Measurements from ENCODE around the gene SLC30A3.

The SLC30A3 gene

DNA sequence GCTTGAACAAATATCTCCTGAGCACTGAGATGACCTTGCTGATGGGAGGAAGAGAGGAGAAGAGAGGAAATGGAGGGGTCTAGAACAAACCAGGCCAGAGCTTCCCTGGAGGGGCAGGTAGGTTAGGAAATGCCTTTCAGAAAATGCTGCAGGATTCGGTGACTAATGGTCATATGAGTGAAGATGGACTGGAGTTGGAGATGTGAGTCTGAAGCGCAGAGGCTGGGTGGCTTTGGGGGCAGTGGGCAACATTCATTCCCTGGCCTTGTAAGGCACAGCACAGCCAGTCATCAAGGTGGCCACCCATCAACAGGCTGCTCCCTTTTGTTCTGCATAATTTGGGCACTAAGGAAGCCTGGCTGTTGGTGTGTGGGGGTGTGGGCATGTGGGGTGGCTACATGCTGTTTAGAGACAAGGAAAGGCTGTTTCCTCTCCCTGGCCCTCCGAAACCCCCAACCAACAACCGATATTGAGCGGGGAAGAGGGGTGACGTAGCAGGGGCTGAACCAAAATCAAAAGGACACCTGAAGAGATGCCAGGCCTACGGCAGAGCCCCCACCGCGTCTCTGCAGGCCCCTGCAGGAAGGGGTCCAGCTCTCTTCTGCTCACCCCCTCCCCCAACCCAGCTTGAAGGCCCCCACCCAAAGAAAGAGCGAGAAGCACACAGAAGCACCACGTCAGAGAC is 1.5 kb downstream of the SLC30A3 start:
- DNase-seq: no peak

DNA sequence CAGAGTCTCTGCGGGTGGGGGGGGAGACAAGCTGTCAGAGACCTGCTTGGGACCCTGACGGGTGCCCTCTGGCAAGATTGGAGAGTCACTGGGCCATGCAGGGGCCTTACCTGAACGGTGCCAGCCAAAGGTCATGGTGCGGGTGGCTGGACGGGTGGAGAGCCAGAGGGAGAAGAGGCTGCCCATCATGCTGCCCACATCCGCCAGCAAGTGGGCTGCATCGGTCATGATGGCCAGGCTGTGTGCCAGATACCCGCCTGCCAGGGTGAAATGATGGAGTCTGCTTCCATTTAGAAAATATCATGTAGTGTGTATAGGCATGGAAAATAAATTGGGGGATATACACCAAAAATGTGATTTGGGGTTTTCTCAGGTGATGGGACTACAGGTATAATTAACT is 4.8 kb downstream of the SLC30A3 start:
- no peak for DNase-seq

DNA sequence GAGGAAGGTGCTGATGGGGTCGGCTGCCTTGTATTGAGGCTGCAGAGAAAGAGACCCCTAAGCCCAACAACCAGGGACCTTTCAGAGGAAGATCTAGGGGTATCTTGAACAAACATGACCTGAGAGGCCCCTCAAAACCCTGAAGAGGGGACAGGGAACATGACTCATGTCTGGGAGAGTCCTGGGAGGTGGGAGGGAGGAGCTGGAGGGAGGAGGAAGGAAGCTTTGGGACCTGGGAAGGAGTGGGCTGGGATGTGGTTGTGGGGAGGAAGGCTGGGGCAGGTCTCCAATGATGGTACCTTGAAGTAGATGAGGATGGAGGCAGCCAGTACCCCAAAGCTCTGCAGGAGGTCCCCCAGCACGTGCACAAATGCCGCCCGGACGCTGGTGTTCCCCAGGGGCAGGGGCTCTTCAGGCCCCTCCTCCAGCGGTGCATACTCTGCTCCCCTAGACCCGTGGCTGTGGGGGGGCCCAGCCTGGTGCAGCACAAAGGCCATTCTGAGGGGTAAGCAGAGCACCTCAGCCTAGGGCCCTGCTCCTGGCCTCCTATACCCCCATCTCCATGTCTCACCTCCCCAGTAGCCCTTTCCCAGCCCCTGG is 5.9 kb downstream of the SLC30A3 start:
- no peak for DNase-seq

DNA sequence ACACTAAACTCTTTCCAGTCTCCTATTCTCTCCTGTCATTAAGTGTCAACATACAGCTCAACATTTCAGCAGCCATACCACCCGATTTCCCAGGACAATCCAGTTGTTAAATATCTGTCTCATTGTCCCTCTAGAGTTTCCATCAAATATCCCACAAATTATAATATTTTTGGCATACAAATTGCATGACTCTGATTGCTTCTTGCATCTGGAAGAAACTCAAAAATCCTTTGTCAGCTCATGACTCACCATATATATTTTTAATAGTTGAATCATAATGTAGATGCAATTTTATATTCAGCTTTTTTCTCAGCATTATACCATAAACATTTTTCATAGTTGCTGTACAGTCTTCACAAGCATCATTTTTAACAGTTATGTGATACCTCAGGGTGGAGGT is 7.2 kb downstream of the SLC30A3 start:
- DNase-seq: no peak

DNA sequence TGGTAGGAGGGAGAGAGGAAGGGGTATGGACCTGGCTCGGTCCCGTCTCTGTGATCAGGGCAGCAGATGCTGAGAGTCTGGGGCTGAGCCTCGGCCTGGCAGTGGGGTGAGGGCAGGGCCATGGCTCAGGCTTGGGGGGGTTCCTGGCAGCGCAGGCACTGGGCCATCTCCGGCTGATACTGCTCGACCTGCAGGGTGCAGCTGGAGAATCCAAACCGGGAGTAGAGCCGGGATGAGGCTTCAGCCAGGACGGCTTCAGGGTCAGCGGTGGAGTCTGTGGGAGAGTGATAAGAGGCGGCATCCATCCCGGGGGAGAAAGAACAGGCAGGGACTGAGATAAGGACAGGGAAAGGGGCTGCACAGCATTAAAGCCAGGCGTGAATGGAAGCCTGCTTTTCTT is 7.7 kb downstream of the SLC30A3 start:
- DNase-seq: no peak

DNA sequence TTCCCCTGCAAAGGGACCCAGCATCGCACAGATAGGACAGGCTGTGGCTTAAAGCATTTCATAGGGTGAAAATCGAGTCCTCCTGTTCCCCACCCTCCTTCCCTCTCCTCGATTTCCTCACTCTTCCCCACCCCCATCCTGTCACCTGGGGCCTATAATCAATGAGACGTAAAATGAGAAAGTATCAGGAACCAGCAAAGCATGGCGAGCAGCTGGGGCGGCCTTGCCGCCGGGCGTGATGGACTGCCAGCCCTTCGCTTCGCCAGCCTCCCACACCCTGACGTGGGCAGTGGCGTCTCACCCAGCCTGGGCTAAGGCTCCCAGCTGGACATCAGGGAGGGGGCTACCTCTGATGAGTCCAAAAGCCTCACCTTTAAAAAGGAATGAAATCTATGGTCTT is 11.1 kb downstream of the SLC30A3 start:
- DNase-seq: no peak

DNA sequence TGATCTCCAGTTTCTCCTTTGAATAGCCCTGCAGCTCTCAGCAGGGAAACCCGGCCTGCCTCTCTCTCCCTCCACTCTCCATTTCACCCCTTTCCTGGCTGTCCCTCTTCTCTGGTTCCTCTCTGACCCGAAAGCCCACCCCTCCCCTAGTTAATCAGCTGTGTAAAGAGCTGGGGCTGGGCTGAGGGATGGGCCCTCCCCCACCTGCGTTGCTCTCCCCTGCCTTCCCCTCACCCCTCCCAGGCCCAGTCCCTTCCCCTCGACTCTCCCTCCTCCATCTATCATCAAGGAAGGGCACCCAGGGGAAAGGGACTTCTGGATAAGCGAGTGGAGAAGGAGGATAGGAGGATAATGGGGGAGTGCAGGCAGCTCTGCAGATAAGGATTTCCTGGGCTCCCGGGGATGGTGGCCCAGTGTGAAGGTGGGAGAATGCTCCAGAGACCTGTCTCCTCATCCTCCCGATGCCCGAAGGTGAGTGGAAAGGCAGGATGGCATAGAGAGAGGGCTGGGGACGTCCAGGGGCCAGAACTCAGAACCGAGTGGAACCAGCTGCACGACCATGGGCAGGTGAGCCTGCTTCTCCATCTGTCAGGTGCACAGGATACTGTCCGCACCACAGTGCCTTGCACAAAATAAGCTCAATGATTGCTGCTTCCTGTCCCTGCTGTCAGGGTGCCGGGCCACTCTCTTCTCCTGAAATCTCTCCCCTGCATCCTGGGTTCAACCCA is 12.0 kb downstream of the SLC30A3 start:
- DNase-seq: no peak

DNA sequence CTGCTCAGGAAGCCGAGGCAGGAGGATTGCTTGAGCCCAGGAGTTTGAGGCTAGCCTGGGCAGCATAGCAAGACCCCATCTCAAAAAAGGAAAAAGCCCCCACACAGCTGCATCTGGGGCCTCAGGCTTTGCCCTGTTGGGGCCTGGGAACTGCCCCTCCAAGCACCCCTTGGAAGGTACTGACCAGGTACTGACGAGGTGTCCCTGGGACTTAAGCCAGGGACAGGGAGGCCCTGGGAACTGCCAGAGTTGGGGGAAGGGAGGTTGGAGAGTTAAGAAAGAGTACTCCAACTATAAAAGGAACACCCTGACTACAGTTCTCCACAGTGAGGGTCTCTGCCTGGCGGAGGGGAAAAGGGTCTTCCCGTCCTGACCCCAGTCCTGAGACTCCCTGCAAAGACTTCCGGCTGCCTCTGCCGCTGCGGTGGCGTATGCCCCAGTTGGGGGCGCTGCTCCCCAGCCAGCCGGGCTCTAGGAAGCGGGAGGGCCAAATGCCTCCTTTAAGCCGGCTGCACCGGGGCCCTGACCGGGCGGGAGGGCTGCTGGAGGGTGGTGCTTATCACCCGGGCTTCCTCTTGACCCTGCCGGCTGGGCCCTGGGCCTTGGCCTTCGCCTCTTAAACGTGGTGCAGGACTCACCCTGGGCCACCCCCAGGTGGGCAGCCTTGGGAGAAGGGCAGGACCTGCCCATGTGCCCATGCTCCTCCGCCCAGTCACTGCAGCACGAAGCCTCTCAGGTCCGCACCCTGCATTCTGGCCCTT is 12.8 kb downstream of the SLC30A3 start:
- DNase-seq: peak in 11 of 51 donors; percentile 5 to 55 (median 9)

DNA sequence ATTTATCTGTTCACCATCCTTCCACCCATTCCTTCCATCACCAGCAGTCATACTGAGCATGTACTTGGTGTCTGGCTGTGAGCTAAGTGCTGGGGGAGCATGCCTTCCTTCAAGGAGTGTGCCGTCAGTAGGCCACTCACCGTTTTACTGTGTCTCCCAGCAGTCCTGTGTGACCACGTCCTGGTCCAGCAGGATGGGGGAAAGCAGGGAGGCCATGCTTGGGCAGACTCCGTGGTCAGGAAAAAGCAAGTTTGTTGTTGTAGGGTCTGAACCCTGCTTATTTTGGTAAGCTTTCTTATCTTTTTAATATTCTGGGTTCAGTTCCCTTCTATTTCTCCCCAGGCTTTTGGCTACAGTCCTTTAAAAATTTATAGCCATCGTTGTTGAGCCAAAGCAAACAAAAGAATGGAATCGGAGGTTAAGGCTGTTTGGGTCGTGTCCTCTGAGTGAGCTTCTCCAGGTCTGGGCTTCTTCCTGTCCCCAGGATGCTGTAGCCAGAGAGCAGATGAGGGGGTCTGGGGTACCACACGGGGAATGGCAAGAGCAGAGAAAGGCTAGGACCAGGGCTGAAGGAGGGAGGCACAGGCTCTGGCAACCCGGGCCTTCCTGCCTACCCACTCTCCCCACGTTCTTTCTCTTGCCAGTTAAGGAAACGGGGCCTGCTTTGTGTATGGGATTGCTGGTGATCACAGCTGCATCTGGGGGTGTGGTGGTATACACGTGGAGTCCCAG is 13.5 kb downstream of the SLC30A3 start:
- DNase-seq: no peak

DNA sequence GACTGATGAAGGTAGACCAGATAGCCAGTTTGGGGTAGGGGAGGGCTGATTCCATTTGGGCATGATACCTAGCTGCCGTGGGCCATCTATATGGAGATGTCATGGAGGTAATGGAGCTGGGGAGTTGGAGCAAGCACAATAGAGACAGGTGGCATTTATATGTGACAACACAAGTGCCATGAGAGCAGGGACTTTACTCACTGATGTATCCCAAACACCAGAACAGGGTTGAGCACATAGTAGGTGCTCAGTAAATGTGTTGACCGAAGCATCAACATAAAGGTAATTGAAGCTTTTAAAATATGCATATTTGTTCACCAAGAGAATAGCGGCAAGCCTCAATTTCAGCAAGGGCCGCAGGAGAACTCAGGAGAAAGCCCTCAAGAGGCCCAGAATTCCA is 15.0 kb downstream of the SLC30A3 start:
- DNase-seq: no peak

DNA sequence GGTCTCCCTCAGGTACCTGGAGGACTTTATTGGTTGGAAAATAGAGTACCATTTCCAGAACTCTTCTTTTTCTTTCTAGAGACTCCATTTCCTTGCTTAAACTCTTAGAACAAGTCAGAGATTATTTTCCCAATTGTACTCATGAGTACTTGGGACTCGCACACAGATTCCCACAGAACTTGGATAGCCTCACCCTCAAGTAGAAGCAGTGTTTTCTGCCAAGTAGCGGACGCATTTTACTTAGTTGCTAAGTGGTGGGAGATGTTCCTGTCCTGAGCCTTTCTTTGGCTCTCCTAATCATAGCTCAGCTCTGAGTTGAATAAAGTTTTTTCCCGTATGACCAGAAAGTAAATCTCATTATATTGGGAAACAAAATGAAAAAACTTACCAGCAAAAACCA is 17.2 kb downstream of the SLC30A3 start:
- no peak for DNase-seq

DNA sequence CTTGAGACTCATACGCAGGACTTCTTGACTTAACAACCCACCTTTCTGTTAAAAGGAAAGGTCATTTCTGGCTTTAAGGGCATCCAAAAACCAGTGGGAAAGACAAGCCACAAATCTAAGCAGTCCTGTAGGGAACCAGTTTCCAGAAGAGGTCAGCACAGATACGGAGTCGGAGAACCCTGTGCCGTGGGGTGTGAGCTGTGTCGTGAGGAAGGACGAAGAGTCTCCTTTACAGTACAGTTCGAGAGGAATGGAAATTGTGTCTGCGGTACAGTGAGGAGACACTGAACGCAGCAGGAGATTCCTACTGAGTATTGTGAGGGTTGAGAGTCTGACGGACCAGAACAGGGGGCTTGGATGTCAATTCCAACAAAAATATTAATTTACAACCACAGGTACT is 17.7 kb downstream of the SLC30A3 start:
- DNase-seq: no peak

DNA sequence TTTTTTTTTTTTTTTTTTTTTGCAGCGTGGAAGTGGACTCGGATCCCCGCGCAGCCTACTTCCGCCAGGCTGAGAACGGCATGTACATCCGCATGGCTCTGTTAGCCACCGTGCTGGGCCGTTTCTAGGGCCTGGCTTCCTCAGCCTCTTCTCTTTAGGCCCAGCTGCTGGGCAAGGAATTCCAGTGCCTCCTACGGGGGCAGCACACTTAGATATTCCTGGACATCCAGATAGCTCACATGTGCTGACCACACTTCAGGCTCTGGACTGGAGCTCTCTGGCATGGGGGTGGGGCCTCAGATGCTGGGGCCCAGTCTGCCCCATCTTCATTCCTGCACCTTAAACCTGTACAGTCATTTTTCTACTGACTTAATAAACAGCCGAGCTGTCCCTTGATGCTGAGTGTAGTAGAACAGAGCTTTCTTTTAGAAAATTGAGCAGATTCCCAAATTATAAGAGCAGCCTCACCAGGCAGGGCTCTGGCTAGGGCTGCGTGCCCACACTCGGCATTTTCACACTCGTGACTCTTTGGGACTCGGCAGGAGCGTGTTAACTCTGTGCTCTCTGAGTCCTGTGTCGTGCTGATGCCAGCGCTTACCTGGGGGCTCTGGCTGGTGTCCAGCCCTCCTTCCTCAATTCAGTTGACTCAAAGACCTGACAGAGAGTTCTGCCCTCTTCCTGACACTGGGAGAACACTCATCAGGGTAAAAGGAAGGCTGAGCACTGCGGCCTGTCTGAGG is 19.3 kb downstream of the SLC30A3 start:
- no peak for DNase-seq

DNA sequence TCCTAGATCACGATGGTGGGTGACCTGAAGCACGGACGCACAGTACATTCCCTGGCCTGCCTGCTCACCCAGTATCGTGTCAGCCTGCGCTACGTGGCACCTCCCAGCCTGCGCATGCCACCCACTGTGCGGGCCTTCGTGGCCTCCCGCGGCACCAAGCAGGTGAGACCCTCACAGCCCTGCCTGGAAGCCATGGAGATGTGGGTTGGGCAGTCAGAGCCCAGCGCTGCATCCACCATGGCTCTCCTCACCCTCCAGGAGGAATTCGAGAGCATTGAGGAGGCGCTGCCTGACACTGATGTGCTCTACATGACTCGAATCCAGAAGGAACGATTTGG is 20.3 kb downstream of the SLC30A3 start:
- DNase-seq: no peak

DNA sequence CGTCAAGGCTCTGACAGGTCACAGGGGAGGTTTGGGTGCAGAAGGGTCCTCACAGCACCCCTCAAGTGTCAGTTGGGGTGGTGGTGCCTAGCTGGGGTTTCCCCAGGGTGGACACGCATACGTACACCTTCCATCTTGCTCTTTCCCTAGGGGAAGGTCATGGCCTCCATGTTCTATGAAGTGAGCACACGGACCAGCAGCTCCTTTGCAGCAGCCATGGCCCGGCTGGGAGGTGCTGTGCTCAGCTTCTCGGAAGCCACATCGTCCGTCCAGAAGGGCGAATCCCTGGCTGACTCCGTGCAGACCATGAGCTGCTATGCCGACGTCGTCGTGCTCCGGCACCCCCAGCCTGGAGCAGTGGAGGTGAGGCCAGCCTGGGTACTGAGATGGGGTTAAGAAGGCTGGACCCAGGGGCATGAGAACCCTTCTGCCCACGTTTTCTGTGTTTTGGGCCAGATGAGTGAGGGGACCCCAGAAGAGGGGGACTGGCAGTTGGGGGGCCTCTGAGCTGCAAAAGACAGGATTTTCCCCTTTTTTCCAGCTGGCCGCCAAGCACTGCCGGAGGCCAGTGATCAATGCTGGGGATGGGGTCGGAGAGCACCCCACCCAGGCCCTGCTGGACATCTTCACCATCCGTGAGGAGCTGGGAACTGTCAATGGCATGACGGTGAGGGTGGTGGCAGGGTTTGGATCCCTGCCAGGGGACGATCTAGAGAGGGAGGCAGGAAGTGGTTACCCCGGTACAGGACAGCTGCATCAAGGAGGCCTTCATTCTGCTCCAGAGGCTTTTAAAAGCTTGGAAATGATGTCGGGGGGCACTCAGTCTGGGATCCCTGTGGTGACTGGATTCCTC is 20.9 kb downstream of the SLC30A3 start:
- DNase-seq: no peak

DNA sequence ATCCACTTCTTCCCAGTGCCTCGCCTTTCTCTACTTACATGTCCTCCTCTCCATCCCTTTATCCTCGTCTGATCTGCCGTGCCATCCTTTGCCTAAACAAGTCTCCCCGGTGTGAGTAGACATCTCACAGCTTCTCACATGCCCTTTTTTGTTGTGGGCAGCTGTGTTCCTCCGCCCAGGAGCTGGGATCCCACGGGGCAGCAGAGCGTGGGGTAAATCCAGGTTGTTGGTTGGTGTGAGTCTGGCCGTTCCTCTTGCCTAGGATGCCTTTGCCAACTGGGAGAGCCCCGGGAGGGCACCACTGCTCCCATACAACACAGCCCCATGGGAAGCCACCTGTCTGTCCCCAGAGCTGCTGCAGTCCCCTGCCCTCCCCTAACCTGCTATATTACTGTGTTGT is 22.4 kb downstream of the SLC30A3 start:
- DNase-seq: no peak

DNA sequence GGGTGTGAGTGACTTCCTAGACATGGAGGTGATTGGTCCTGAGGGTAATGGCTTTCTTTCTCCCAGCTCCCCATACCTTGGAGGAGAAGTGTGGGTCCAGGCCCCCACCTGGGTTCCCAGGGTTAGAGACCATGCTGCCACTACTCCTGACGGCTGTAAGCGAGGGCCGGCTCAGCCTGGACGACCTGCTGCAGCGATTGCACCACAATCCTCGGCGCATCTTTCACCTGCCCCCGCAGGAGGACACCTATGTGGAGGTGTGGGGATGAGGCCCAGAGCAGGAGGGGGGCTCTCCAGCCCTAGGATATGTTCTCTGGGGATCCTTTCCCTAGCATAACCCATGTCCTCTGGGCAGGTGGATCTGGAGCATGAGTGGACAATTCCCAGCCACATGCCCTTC is 23.9 kb downstream of the SLC30A3 start:
- no peak for DNase-seq

DNA sequence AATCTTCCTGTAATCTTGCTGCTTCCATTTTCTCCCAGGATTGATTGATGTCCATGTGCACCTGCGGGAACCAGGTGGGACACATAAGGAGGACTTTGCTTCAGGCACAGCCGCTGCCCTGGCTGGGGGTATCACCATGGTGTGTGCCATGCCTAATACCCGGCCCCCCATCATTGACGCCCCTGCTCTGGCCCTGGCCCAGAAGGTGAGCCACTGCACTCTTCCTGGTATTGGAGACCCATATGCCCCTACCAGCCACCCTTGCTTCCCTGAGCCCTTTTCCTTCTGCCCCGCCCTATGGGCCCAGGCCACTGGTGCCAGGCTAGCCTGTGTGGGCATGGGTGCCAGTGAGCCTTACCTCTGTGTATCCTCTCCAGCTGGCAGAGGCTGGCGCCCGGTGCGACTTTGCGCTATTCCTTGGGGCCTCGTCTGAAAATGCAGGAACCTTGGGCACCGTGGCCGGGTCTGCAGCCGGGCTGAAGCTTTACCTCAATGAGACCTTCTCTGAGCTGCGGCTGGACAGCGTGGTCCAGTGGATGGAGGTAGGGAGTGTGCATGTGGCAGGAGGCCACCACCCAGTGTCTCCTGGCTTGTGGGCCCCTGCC is 25.4 kb downstream of the SLC30A3 start:
- DNase-seq: no peak

DNA sequence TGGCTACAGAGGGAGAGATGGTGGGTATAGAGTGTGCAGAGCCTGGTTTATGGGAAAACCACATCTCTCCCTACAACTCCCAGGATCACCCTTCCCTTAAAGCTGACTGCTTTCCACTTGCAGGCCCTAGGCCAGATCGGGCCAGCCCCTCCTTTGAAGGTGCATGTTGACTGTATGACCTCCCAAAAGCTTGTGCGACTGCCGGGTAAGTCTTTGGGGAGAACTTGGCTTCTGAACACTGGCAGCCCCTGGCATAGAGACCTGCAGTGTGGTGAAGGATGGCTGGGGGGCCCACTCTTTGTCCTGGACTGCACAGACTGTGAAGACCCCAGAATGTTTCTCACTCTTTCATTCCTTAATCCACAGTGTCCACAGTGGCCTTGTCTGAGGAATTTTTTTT is 26.2 kb downstream of the SLC30A3 start:
- DNase-seq: no peak

DNA sequence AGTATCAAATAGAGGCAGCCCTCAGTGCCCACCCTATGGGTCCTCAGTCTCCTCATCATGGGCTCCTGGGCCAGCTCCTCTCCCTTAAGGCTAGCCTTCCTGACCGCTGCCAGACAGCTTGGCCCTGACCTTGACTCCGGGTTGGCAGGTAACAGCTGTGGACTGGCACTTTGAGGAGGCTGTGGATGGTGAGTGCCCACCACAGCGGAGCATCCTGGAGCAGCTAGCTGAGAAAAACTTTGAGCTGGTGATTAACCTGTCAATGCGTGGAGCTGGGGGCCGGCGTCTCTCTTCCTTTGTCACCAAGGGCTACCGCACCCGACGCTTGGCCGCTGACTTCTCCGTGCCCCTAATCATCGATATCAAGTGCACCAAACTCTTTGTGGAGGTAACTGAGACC is 26.7 kb downstream of the SLC30A3 start:
- no peak for DNase-seq

Measured in hypothalamus (tissue), 51 donors.